CMK (cell line): ENCODE data around the gene TSR3.

ENCODE experiments used
- DNase-seq: peaks from one replicate; pipeline ENCODE4 v3.0.0-alpha.2; 2010; ENCODE audit warnings: low read depth

Gene TSR3

DNA sequence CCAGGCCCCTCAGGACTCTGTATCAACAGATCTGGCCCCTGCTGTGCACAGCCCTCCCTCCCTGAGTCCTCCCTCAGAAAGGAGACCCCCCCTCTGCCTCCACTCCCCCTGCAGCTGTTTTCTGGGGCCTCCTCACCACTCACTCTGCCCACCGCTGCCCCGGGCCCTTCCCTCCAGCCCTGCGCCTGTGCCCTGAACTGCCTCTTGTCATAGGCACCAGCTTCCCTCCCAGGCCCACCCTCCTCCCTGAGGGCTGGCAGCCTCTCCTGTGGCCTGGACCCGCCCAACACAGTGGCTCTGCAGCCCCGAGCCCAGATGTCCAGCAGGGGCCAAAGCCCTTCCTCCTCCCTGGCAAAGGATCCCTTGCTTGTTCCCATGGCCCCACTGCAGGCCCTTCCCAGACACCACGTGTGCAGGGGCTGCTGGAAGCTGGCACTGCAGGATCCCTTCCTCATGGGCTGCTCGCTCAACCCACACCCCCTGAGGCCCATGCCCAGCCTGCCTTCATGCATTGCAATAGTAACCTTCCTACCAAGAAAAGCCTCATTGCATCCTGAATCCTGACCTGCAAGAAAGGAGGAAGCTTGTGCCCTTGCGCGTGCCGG lies 25.8 kb upstream of the TSR3 start:
- DNase-seq: no peak

GRCh38 chr16:1375741-1376410 lies 24.2 kb upstream of the TSR3 start:
- DNase-seq: no peak

GRCh38 chr16:1375298-1375640 lies 23.6 kb upstream of the TSR3 start:
- DNase-seq: no peak

DNA sequence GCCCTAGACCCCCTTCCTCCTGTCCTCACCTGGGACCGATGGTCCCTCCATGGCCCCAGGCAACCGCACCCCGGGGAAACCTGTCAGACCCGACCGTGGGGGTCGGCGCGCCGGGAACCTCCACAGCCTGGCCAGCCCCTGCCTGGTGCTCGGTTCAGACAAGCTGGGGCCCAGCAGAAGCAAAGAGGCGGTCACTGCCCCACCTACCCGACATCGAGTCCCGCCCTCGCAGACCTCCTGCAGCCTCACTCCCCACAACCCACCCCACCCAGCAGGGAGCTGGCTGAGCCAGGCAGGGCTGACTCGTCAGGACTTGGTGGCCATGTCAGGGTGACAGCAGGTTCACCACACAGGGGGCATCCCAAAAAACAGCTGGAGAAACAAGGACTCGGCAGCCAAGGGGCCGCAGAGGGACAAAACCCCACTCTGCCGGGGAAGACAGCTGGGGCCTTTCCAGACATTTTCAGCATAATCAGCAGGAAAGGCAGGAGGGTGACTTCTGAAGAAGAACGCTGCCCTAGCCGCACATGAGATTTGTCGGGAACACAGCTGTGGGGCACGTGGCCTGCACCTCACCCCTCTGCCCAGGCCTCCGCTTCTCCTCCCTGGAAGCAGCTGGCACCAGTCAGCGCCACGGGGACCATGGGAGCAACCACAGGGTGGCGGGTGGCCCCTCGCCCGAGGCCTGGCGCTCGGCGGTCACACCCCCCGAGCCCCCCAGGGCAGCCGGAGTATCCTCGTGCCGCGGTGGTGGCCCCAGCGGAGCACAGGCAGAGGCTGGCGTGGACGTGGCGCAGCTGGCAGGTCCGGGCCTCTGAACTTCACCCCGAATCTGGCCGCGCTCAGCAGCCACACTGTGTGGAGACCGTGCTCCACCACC lies 23.0 kb upstream of the TSR3 start:
- DNase-seq: no peak

- no peak for DNase-seq
Measured at GRCh38 chr16:1372292-1372950, 20.7 kb upstream of the TSR3 start.

- no peak for DNase-seq
Measured at GRCh38 chr16:1371054-1371978, 19.6 kb upstream of the TSR3 start.

GRCh38 chr16:1367486-1368174 lies 16.0 kb upstream of the TSR3 start:
- DNase-seq: no peak

DNA sequence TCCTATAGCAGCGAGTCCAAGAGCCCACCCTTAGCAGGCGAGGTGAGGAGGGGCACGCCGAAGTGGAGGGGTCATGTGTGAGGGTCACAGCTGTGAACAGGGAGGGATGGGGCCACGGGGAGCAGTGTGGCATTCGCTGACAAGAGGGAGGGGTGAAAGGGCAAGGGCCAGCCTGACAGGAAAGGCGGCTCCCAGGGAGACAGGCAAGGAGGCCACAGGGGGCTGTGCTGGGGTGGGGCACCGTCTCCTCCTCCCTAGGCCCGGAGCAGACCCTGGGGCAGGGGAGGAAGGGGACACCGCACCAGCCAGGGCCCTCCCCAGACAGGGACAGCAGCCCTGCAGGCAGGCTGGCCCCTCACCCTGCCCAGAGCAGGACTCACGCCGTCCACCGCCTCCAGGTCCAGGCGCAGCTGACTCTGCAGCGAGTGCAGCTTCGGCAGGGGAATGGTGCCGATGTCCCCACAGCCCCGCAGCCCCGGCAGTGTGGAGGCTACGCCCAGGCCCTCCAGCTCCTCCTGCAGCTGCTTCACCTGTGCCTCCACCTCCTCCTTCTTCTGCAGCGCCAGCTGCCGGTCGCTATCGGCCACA lies 15.1 kb upstream of the TSR3 start:
- DNase-seq: no peak

DNA sequence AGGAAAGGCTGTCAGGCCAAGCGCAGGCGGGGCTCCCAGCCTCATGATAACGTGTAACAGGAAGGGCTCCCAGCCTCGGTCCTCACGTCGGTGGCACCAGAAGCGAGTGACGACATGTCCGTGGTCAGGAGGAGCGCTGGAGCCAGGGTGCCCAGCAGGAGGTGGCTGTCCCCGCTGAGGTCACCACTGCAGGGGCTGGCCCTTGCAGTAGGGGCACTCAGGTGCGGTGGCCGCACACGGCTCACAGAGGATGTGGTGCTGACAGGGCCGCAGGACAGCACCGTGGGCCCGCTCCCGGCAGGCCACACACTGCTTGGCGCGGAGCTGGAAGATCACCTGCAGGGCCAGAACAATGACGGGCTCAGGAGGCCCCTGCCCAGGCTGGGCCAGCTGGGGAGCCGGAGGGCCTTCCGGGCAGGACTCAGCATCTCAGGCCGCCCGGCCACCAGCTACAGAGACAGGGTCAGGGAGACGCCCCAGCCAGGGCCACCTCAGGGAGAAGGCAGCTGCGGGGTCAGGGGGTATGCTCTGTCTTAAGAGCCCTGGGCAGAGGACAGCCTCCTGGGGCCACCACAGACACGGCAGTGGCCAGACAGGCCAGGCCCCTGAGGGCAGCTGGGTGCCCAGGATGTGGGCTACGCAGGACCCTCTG lies 14.5 kb upstream of the TSR3 start:
- no peak for DNase-seq

GRCh38 chr16:1364510-1364909 lies 12.8 kb upstream of the TSR3 start:
- no peak for DNase-seq

DNA sequence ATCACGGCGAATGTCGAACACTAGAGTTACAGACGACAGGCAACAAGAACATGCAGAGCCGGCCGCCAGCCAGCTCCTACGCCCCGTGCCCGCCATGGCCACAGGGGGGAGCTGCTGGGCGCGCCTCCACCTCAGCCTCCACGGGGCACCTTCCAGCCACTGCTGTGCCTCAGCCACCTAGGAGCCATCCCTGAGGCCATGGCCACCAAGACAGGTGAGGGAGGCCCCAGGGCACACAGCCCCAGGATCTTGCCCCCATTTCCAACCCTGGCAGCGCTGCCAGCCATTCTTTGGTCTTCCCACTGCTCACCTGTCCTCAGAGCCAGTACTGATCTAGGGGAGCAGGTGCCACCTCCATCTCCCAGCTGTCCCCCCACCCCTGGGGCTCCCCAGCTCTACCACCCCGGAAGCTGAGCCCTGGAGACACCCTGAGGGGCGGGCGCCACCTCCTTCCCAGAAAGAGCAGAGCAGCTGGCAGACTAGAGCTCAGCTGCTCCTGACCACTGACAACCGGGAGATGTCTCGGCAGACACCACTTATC lies 11.9 kb upstream of the TSR3 start:
- DNase-seq: no peak

DNA sequence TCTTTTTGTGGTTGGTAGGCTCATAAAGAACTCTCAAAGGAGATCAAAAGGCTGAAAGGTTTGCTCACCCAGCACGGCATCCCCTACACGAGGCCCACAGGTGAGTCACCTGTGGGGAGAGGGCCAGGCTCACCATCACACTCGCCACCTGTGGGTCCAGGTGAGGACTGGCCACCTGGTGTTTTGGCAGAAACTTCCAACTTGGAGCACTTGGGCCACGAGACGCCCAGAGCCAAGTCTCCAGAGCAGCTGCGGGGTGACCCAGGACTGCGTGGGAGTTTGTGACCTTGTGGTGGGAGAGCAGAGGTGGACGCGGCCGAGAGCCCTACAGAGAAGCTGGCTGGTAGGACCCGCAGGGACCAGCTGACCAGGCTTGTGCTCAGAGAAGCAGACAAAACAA lies 11.1 kb upstream of the TSR3 start:
- no peak for DNase-seq

DNA sequence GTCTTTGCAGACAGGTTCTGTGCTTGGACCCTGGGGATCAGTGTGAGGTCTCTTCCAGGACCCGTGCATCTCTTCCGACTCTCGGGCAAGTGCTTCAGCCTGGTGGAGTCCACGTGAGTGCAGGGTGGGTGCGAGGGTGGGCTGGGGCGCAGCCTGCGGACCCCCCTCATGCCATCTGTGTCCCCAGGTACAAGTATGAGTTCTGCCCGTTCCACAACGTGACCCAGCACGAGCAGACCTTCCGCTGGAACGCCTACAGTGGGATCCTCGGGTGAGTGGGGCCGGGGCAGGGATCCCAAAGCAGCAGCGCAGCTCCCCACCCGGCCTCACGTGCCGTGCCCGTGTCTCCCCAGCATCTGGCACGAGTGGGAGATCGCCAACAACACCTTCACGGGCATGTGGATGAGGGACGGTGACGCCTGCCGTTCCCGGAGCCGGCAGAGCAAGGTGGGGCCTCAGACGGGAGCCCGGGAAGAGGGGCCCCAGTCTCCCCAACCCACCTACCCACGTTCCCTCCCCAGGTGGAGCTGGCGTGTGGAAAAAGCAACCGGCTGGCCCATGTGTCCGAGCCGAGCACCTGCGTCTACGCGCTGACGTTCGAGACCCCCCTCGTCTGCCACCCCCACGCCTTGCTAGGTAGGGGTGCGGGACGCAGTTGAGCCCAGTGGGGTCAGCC lies 10.1 kb upstream of the TSR3 start:
- DNase-seq: no peak

GRCh38 chr16:1357906-1358566 lies 6.4 kb upstream of the TSR3 start:
- no peak for DNase-seq

- DNase-seq: no peak
Measured at GRCh38 chr16:1356061-1356900, 4.6 kb upstream of the TSR3 start.

DNA sequence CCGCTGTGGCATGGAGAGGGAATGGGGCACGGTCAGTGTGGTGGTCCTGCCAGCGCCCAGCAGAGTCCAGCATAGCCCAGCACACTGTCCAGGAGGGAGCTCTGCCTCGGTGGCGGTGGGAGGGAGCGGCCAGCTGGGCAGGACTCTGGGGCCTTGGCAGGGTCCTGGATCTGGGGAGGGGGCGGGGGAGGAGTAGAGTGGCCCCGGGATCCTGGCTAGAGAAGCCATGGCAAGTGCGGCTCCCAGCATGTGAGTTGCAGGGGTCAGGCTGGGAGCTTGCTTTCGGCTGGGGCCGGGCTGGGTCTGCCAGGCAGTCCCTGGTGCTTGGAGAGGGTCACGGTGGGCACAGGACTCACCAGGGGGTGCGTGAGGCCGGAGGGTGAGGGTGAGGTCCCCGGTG lies 3.9 kb upstream of the TSR3 start:
- no peak for DNase-seq

DNA sequence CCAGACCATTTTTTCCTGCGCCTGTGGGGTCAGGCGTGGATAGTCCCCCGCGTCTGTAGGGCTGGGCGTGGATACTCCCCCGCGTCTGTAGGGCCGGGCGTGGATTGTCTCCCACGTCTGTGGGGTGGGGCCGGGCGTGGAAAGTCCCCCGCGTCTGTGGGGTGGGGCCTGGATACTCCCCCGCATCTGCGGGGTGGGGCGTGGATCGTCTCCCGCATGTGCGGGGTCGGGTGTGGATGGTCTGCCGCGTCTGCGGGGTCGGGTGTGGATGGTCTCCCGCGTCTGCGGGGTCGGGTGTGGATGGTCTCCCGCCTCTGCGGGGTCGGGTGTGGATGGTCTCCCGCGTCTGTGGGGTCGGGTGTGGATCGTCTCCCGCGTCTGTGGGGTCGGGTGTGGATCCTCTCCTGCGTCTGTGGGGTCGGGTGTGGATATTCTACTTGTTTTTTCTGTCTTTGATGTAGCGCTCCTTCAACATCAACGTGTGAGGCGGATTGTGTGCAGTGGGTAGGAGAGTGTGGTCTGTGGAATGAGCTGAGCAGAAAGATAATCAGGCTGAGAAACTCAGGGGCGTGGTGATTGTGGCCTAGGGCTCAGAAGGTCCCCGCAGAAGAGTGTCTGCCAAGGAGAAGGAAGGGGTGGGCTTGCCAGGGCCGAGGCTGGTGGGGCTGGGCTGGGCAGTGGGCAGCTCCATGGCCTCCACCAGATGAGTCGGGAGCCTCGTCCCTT lies 3.3 kb upstream of the TSR3 start:
- DNase-seq: no peak
